OCI-LY7 (cell line): Measurements from ENCODE around the gene SLC22A4. TPM values are rescaled to one million over a fixed set of nuclear protein-coding genes. Genes with fewer than 3 reads are reported as not detected.

Experiments used
- BruUV-seq: library from RNA; stranded (reverse); fragments of 400-500 nt; replicated peaks from 2 replicates; lab custom pipeline; 2021; lab: Mats Ljungman, UMichigan
- CTCF ChIA-PET: fragments of 300-600 bp; sonication (Branson Sonifier 250); formaldehyde crosslinking; loops from one replicate; lab custom pipeline; 2022; ENCODE audit warnings: antibody characterized with exemption; ENCODE audit not compliant: unreplicated experiment; lab: Charles Lee
- POLR2A ChIA-PET: fragments of 300-600 bp; sonication (Branson Sonifier 250); formaldehyde crosslinking; loops from one replicate; lab custom pipeline; 2022; ENCODE audit warnings: antibody characterized with exemption; lab: Charles Lee
- DNase-seq: peaks from one replicate; pipeline ENCODE4 v3.0.0-alpha.2; 2015; ENCODE audit warnings: low spot score
- H2AFZ ChIP-seq: fragments of 200-600 bp; sonication (generic), shearing (Covaris generic); 2 replicates; pipeline ENCODE4 v1.6.1; 2014; ENCODE audit warnings: mild to moderate bottlenecking, antibody characterized with exemption, low read length, moderate library complexity
- H3K27ac ChIP-seq: fragments of 200-600 bp; sonication (generic); 2 replicates; pipeline ENCODE4 v1.5.1; 2014; ENCODE audit warnings: mixed run types, low read depth, mild to moderate bottlenecking, moderate library complexity, low read length, inconsistent platforms; ENCODE audit not compliant: poor library complexity, severe bottlenecking
- H3K36me3 ChIP-seq: fragments of 200-600 bp; sonication (generic); 2 replicates; pipeline ENCODE4 v1.6.1; 2014; ENCODE audit warnings: mild to moderate bottlenecking, antibody characterized with exemption, low read length, moderate library complexity, mixed read lengths; ENCODE audit not compliant: insufficient read depth
- H3K4me1 ChIP-seq: fragments of 200-600 bp; sonication (generic); 2 replicates; pipeline ENCODE4 v1.5.1; 2014; ENCODE audit warnings: mild to moderate bottlenecking, low read length; ENCODE audit not compliant: insufficient read depth, poor library complexity, severe bottlenecking
- H3K4me2 ChIP-seq: fragments of 200-600 bp; sonication (generic); 2 replicates; pipeline ENCODE4 v1.6.1; 2014; ENCODE audit warnings: mild to moderate bottlenecking, low read length
- H3K4me3 ChIP-seq: fragments of 200-600 bp; sonication (generic); 2 replicates; pipeline ENCODE4 v1.5.1; 2014; ENCODE audit warnings: mild to moderate bottlenecking, low read depth, low read length; ENCODE audit not compliant: poor library complexity, severe bottlenecking
- H3K79me2 ChIP-seq: fragments of 200-600 bp; sonication (generic); 2 replicates; pipeline ENCODE4 v1.6.1; 2016; ENCODE audit warnings: low read depth, mild to moderate bottlenecking, low read length, moderate library complexity, mixed read lengths; ENCODE audit not compliant: insufficient read depth
- H3K9me2 ChIP-seq: fragments of 200-600 bp; sonication (generic); 2 replicates; pipeline ENCODE4 v1.6.1; 2016; ENCODE audit warnings: mild to moderate bottlenecking, low read length, mixed read lengths; ENCODE audit not compliant: insufficient read depth
- H3K9me3 ChIP-seq: fragments of 200-600 bp; sonication (generic); 2 replicates; pipeline ENCODE4 v1.6.1; 2014; ENCODE audit warnings: mild to moderate bottlenecking, mixed run types, low read length, mixed read lengths
- H4K20me1 ChIP-seq: fragments of 200-600 bp; sonication (generic); 2 replicates; pipeline ENCODE4 v1.6.1; 2014; ENCODE audit warnings: mild to moderate bottlenecking, antibody characterized with exemption, low read length, moderate library complexity, mixed read lengths; ENCODE audit not compliant: insufficient read depth
- EZH2phosphoT487 ChIP-seq: fragments of 200-600 bp; sonication (generic); IDR thresholded peaks from 2 replicates; pipeline ENCODE4 v1.6.1; 2018; ENCODE audit warnings: low read depth, borderline replicate concordance, mild to moderate bottlenecking, mixed run types, antibody characterized with exemption, low read length, moderate library complexity, mixed read lengths
- intact Hi-C: fragments of 100-400 bp; cut with micrococcal nuclease; formaldehyde crosslinking; loops from one replicate; pipeline ENCODE4 v1.10.0; 2022; ENCODE audit not compliant: unreplicated experiment
- total RNA-seq, 2 experiments: library from RNA; depleted of rRNA in 1 of 2; stranded (reverse); fragments of >200 nt in 1 of 2; shearing (Covaris generic) in 1 of 2; gene quantifications; 2 replicates each; pipeline ENCODE4 v1.2.3, GENCODE V29; 2014 to 2022
- TF ChIP-seq, protein P1 (sequence below): fragments of 200-600 bp; sonication (generic); conservative IDR thresholded peaks from 2 replicates; pipeline ENCODE4 v1.5.1; 2014; ENCODE audit warnings: mild to moderate bottlenecking, antibody characterized with exemption, low read length, moderate library complexity, mixed read lengths

The SLC22A4 gene
- total RNA-seq, 2 experiments from 2014 or later = not detected

DNA sequence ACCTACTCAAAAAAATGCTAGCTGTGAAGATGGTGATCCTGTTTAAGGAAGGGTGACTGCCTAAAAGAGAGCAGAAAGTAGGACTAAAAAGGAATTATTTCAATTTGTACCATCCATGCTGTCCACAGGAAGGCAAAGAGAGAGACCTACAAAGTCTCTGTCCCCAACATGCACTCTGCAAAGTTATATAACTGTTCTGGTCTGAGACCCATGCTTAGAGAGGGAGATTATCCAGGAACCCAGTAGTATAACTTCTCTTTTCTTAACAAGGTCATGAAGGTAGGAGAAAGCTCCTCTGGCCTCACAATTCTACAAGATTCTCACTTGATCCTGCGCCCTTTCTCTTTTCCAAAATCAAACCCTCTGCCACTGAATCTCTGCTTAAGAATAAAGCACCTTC is 25.8 kb downstream of the SLC22A4 start:
- POLR2A ChIA-PET = interaction anchor here (0.9 kb wide), 1 partner anchor 14 kb away, joined by 4 read pairs; no protein-coding TSS in a partner anchor
- intact Hi-C loops = no loop called here
- BruUV-seq = no TSS peak

DNA sequence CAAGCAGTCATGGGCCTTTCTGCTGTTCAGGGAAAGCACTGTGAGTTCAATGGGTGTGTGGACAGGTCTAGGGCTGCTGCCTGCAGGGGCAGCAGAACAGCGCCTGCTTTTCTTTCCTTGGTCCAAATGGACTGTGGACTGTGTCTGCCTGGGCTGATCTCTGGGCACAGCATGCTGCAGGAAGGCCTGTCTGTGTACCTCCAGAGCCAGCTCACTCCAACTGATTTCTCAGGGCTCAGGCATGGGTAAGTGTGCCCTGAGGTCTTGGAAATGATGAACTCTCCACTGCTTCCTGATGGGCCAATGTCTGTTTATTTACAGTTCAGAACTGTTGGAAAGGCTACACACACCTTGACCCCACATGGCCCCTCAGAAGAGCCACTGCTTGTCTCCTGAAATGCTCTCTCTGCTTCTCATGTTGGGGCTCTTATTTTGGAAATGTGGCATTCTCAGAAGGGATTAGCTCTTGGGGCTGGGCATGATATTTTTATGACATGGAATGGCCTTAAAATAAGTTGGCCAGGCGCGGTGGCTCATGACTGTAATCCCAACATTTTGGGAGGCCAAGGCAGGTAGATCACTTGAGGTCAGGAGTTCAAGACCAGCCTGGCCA is 27.0 kb downstream of the SLC22A4 start:
- BruUV-seq = no TSS peak
- H3K79me2 ChIP-seq = no peaks in the 10 kb centered on the region
- no peaks in the 10 kb centered on the region for H4K20me1 ChIP-seq
- no peak overlapping the region for H3K27ac ChIP-seq
- no peaks in the 10 kb centered on the region for H3K9me3 ChIP-seq
- ChIA-PET POLR2A (no interaction called here), CTCF (no interaction called here)
- H3K9me2 ChIP-seq = no peaks in the 10 kb centered on the region
- no peak overlapping the region for H3K4me2 ChIP-seq
- no peaks in the 10 kb centered on the region for H3K4me1 ChIP-seq
- no peak overlapping the region for H2AFZ ChIP-seq
- TF ChIP-seq EZH2phosphoT487 = no peak
- TF ChIP-seq, protein P1, sequence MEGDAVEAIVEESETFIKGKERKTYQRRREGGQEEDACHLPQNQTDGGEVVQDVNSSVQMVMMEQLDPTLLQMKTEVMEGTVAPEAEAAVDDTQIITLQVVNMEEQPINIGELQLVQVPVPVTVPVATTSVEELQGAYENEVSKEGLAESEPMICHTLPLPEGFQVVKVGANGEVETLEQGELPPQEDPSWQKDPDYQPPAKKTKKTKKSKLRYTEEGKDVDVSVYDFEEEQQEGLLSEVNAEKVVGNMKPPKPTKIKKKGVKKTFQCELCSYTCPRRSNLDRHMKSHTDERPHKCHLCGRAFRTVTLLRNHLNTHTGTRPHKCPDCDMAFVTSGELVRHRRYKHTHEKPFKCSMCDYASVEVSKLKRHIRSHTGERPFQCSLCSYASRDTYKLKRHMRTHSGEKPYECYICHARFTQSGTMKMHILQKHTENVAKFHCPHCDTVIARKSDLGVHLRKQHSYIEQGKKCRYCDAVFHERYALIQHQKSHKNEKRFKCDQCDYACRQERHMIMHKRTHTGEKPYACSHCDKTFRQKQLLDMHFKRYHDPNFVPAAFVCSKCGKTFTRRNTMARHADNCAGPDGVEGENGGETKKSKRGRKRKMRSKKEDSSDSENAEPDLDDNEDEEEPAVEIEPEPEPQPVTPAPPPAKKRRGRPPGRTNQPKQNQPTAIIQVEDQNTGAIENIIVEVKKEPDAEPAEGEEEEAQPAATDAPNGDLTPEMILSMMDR = no peak
- intact Hi-C loops = no loop called here
- H3K4me3 ChIP-seq = no peak overlapping the region
- DNase-seq = no peak
- no peaks in the 10 kb centered on the region for H3K36me3 ChIP-seq

More for the DNA sequence above, 25.8 kb downstream of the SLC22A4 start:
- Histone ChIP-seq H3K4me3 (no peak overlapping the region), H3K9me2 (no peaks in the 10 kb centered on the region), H3K79me2 (no peaks in the 10 kb centered on the region), H2AFZ (no peak overlapping the region), H4K20me1 (no peaks in the 10 kb centered on the region), H3K4me1 (no peaks in the 10 kb centered on the region), H3K4me2 (no peak overlapping the region), H3K9me3 (no peaks in the 10 kb centered on the region), H3K36me3 (no peaks in the 10 kb centered on the region), H3K27ac (no peak overlapping the region)
- DNase-seq = no peak
- CTCF ChIA-PET = no interaction called here
- TF ChIP-seq EZH2phosphoT487 = no peak
- TF ChIP-seq, protein P1 = no peak

DNA sequence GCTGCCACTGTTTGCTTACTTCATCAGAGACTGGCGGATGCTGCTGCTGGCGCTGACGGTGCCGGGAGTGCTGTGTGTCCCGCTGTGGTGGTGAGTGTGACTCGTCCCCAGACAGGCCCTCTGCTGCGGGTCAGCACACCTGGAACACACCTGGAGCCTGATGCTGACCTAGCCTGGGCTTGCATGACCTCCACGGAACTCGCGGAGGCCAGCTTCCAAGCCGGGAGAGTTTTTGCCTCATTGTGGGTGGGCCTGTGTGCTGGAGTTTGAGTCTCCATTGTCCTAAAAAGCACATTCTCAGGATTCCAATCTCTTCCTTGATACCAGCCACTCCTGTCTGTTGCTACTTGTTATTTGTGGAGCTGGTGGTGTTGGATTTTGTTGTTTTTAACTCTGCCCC is 28.1 kb downstream of the SLC22A4 start:
- POLR2A ChIA-PET = no interaction called here
- Histone ChIP-seq H3K79me2 (no peaks in the 10 kb centered on the region), H2AFZ (no peak overlapping the region), H3K9me3 (no peaks in the 10 kb centered on the region), H3K4me2 (no peak overlapping the region), H3K4me3 (no peak overlapping the region), H3K36me3 (no peaks in the 10 kb centered on the region), H3K27ac (no peak overlapping the region), H3K9me2 (no peaks in the 10 kb centered on the region), H4K20me1 (no peaks in the 10 kb centered on the region), H3K4me1 (no peaks in the 10 kb centered on the region)
- intact Hi-C loops = no loop called here
- no TSS peak for BruUV-seq
- TF ChIP-seq, protein P1 = no peak
- no peak for TF ChIP-seq EZH2phosphoT487
- CTCF ChIA-PET = no interaction called here
- DNase-seq = no peak
